Activated naive CD8-positive, alpha-beta T cell treated with anti-CD3 and anti-CD28 coated beads for 36 hours (primary cell): ENCODE measurements around the gene FAM20C. TPM values are rescaled to one million over a fixed set of nuclear protein-coding genes. Genes with fewer than 3 reads are reported as not detected.

Experiments used
- DNase-seq: peaks from one replicate; pipeline ENCODE4 v3.0.0; 2021
- H3K27ac Mint-ChIP-seq: one replicate; pipeline ENCODE4 v1.8.0; 2022; ENCODE audit warnings: mild to moderate bottlenecking, moderate library complexity, mixed read lengths
- H3K27me3 Mint-ChIP-seq: one replicate; pipeline ENCODE4 v1.8.0; 2022; ENCODE audit warnings: mild to moderate bottlenecking, mixed read lengths
- H3K36me3 Mint-ChIP-seq: one replicate; pipeline ENCODE4 v1.8.0; 2021; ENCODE audit warnings: mild to moderate bottlenecking, mixed read lengths
- H3K4me1 Mint-ChIP-seq: one replicate; pipeline ENCODE4 v1.8.0; 2021; ENCODE audit warnings: mixed read lengths
- H3K4me3 Mint-ChIP-seq: one replicate; pipeline ENCODE4 v1.8.0; 2022; ENCODE audit warnings: mild to moderate bottlenecking, moderate library complexity, mixed read lengths
- H3K9me3 Mint-ChIP-seq: one replicate; pipeline ENCODE4 v1.8.0; 2022; ENCODE audit warnings: mixed read lengths
- total RNA-seq, 2 experiments: library from RNA; stranded (reverse); gene quantifications; one replicate each; pipeline ENCODE4 v1.2.3, GENCODE V29; 2021

FAM20C gene
- total RNA-seq, 2 experiments from 2014 or later = 1.1 TPM

DNA sequence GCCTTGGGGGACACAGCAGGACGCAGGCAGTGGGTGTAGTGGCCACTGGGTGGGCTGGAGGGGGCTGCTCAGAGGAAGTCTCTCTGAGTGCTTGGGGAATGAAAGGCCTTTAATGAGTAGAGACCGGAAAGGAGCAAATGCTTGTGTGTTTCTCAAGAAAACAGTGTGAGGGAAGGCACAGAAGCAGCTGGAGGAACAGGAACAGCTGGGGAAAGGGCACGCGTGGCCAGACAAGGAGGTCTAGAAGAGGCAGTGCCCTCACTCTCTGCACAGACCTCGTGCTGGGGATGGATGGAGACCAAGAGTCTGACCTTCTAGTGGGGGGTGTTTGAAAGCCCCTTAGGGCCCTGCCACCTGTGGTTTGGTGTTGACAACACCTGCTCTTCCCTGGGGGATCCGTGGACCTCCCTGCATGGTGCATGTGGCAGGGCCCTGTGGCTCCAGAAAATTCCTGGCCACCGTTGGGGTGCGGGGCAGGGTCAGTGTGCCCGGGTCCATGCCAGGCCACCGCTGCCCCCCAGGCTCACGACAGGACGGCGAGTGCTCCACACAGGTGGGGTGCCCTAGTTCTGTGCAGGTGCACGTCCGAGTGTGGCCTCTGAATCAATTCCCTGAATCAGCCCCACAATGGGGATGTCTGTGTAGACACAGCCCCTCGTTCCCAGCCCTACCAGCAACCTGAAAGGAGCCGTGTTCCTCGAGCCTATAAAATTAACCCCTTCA is 25.9 kb upstream of the FAM20C start:
- Mint-ChIP-seq H3K4me3 (no peak overlapping the region), H3K4me1 (no peaks in the 10 kb centered on the region), H3K27ac (no peak overlapping the region), H3K27me3 (peaks cover 20% of the 10 kb centered on the region), H3K9me3 (no peaks in the 10 kb centered on the region), H3K36me3 (no peaks in the 10 kb centered on the region)
- DNase-seq = no peak

DNA sequence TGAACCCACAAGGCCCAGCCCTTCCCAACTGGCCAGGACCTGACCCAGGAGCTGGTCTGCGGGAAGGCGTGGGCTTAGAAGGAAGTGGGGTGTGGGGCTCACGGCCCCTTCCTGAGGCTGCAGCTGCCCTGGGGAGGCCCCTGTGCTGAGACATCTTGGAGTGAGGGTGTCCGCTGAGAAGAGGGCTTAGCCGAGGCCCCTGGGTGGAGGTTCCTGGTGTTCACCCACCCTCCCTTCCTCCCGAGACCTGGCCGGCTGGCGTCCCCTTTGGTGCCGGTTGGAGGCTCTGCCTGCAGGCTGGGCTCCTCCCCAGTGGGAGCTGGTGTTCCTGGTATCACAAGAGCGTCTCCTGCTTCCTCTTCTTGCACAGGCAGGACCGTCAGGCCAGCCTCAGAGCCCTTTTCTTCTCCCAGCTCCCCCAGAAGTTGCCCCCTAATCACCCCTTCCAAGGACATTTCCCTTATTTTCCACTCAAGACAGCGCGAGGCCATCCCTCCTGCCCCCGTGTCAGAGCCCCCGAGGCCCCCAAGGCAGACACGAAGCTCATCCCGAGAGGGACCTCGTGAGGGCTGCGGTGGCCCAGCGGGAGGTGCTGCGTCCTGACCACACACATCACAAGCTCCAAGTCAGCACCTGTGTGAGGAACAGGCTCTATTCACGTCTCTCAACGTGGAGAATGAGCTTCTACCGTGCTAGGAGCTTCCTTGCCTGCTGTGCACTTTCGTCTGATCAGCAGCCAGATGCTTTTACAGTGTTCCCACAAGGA is 25.1 kb upstream of the FAM20C start:
- no peak overlapping the region for H3K27ac Mint-ChIP-seq
- peaks cover 20% of the 10 kb centered on the region for H3K27me3 Mint-ChIP-seq
- H3K4me3 Mint-ChIP-seq = no peak overlapping the region
- no peaks in the 10 kb centered on the region for H3K4me1 Mint-ChIP-seq
- H3K9me3 Mint-ChIP-seq = no peaks in the 10 kb centered on the region
- H3K36me3 Mint-ChIP-seq = no peaks in the 10 kb centered on the region
- no peak for DNase-seq

DNA sequence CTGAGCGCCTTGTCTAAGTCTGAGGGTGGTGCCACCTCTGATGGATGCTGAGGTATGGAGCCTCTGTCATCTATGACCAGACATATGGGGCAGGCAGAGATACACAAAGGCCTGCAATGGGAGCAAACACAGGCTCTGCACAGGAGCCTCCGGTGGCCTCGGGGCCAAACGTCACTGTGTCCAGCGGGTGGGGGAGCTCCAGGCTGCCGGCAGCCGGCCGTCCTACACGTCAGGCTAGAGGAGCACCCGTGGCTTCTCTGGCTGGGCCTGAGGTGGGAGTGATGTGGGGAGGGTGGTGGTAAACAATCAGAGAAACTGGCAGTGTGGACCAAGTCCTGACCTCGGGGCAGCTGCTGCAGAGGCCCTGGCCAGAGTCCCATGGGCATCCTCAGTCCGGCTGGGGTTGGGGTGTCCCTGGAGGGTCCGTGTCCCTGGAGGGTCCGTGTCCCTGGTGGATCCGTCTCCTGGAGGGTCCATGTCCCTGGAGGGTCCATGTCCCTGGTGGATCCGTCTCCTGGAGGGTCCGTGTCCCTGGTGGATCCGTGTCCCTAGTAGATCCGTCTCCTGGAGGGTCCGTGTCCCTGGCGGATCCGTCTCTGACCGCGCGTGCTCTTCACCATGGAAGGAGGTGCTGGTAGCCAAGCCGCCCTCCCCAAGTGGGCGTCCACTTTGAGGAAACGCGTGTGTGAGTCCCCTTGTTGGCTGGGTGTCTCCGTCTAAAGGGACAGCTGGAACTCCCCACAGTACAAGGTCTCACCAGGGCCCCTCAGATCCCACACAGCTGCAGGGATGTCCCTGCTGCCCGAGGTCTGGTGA is 24.2 kb upstream of the FAM20C start:
- Mint-ChIP-seq H3K9me3 (no peaks in the 10 kb centered on the region), H3K36me3 (no peaks in the 10 kb centered on the region), H3K4me1 (no peaks in the 10 kb centered on the region), H3K4me3 (no peak overlapping the region), H3K27ac (no peak overlapping the region), H3K27me3 (peaks cover 19% of the 10 kb centered on the region)
- no peak for DNase-seq

DNA sequence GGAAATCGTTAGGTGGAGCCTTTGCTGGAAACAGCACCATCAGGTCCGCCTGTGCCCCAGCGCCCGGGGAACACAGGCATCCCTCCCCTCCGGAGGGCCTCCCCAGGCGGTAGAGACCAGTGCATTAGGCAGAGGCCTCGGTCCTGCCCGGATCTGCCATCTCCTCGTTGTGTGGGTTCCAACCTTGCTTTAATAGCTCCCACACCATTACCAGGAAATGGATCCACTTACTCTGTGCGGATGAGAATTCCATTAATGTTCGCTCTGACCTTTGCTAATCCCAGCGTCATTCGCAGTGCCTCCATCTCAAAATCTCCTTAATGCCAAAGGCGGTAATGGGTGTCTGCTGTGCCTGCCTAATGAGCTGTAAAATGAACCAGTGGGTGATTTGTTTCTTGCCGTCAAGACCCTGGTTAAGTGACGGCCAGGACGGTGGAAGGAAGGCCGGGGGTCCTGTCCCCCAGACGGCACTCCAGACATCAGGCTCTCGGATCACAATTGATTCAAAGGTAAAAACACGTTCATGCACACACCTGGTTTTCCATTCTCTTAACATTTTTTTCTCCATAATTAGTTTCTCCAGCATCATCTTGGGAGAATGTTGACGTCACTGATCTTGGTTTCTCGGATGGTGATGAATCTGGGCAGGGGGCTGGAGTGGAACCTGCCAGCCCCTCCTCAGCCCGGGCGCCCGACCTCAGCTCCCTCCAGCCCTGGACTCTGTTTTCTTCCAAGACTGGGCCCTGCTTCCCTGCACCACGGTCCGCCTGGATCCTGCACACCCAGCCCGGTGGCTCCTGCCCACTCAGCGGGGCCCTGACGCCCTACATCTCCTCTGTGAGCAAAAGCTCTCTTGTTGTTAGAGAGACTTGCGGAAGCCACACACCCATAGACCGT is 22.8 kb upstream of the FAM20C start:
- Mint-ChIP-seq H3K4me1 (no peaks in the 10 kb centered on the region), H3K36me3 (no peaks in the 10 kb centered on the region), H3K27ac (no peak overlapping the region), H3K4me3 (no peak overlapping the region), H3K27me3 (peaks cover 17% of the 10 kb centered on the region), H3K9me3 (no peaks in the 10 kb centered on the region)
- no peak for DNase-seq

DNA sequence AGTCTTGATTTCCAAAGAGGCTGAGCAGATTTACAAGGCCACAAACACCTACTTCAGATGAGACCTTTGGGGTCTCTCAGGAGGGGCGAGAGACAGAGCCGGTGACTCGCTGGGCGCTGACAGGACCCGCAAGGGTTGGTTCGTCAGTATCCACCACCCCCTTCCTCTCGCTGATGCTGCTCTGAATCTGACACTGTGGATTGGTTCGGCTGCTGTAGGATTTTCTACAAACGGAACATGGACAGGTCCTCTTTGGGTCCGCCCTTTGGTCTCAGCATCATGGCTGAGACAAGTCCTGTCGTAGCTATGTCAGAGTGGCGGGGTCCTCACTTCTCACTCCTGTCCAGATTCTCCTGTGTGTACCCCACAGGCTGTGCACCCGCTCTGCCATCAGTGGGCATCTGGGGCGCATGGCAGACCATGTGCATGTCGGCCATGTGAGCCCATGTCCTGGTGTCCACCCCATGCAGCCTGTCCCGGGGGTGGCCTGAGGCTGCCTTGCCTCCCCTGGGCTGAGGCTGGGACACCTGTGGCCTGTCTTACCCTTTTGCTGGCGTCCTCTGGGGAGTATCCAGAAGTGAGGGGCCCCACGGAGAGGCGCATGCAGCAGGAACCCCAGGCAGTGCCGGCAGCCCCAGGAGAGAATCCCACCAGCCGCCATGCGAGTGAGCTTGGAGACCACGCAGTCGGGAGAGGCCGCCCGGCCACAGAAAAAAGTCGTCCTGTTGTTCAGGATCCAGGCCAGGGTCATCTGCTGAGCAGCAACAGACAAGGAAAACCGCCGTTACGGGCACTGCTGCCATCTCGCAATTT is 21.6 kb upstream of the FAM20C start:
- Mint-ChIP-seq H3K36me3 (no peaks in the 10 kb centered on the region), H3K9me3 (no peaks in the 10 kb centered on the region), H3K27ac (no peak overlapping the region), H3K27me3 (peaks cover 14% of the 10 kb centered on the region), H3K4me3 (no peak overlapping the region), H3K4me1 (no peaks in the 10 kb centered on the region)
- DNase-seq = no peak

DNA sequence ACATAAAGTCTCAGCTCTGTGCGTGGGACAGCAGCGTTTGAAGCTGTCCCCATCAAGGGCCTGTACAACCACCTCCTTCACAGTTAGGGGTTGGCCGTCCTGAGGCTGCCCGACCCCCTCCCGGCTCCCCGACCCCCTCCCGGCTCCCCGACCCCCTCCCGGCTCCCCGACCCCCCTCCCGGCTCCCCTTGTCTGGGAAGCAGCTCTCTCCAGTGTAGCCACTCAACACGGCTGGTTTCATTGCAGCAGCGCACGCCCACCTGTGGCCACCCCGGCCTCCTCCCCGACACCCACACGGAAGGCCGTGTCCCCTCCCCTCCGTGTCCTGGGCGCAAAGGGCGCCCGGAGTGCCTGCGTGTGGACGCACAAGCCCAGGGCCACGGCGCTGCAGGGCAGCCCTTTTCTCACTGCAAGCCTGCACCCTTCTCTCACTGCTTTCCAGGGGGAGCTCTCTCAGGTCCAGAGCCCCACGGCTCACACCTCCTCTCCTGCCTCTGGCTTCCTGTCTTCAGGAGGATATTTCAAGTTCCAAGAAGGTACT is 20.9 kb upstream of the FAM20C start:
- no peak for DNase-seq
- H3K4me1 Mint-ChIP-seq = no peaks in the 10 kb centered on the region
- no peak overlapping the region for H3K27ac Mint-ChIP-seq
- H3K27me3 Mint-ChIP-seq = peaks cover 14% of the 10 kb centered on the region
- H3K36me3 Mint-ChIP-seq = no peaks in the 10 kb centered on the region
- no peaks in the 10 kb centered on the region for H3K9me3 Mint-ChIP-seq
- no peak overlapping the region for H3K4me3 Mint-ChIP-seq

DNA sequence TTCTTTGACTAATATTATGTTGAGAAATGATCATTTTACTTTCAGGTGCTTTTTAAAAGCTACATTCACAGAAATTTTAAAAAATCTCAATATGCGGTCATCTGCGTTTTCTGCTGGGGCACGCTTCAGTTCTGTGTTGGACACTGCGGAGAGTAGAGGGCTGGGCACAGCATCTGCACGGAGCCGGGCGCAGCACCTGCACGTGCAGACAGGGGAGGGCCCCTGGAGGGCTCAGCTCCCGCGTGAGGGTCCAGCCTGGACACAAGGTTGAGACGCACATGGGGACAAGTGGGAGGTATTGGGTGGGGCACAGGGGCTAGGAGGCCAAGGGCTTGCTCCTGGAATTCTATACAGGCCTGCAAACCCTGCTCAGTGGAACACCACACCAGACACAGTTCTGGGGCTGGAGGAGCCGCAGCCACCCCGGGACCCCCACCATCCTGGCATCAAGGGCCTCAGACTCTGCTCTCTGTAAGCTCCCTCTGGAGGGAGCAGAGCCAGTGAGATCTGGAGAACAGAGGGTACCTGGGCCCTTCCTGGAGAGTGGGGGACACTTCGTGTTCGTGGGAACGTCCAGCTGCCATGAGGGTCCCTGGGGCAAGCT is 20.4 kb upstream of the FAM20C start:
- Mint-ChIP-seq H3K9me3 (no peaks in the 10 kb centered on the region), H3K27ac (no peak overlapping the region), H3K4me1 (no peaks in the 10 kb centered on the region), H3K27me3 (peaks cover 13% of the 10 kb centered on the region), H3K36me3 (no peaks in the 10 kb centered on the region), H3K4me3 (no peak overlapping the region)
- no peak for DNase-seq

DNA sequence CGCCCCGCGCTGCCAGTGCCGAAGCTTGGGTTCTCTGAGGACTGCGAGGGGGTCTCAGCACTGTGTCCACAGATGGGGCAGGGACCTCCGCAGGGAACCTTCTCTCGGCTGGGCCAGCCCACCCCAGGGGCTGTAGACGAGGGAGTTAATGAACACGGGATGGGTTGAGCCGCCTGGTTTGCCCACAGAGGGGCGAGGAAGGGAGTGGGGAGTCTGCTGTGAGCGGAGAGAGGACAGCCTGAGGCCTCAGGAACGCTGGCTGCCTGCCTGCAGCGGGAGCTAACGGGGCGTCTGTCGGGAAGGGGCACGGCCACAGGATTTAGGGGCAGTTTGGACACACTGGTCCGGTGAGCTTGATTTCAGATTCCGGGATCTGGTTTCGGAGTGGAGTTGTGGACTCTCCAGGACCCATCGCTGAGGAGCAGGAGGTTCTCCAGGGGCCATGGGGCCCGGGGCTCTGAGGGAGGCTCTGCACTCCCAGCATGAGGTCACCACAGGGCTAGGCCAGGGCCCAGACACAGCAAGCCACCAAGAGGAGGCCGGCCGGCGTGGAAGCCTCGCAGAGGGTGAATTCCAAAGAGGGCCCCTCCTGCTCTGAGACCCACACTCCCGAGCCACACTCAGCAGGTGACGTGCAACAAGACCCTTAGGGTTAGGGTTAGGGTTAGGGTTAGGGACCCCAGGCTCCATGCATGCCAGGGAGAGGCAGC is 19.0 kb upstream of the FAM20C start:
- H3K27ac Mint-ChIP-seq = no peak overlapping the region
- no peak for DNase-seq
- H3K4me1 Mint-ChIP-seq = no peaks in the 10 kb centered on the region
- no peaks in the 10 kb centered on the region for H3K36me3 Mint-ChIP-seq
- peaks cover 7% of the 10 kb centered on the region for H3K27me3 Mint-ChIP-seq
- H3K9me3 Mint-ChIP-seq = no peaks in the 10 kb centered on the region
- no peak overlapping the region for H3K4me3 Mint-ChIP-seq

DNA sequence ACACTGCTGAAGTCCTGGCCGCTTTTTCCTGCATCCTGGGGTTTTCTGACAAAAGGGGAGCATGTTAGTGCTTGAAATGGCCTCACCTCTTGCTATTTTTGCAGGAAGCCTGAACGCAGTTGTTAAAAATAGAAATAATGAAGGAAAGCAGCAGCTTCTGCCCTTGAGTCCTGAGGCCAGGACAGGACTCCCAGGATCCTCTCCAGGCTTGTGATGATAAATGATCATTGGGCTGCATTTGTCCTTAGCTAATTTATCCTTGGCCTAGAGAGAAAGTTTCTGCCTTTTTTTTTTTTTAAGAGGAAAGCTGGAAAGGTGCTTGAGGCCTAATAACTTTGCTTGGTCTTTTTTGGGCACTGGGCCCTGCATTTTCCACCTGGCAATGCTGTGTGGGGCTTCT is 17.7 kb upstream of the FAM20C start:
- H3K27me3 Mint-ChIP-seq = peaks cover 4% of the 10 kb centered on the region
- no peak for DNase-seq
- H3K36me3 Mint-ChIP-seq = no peaks in the 10 kb centered on the region

DNA sequence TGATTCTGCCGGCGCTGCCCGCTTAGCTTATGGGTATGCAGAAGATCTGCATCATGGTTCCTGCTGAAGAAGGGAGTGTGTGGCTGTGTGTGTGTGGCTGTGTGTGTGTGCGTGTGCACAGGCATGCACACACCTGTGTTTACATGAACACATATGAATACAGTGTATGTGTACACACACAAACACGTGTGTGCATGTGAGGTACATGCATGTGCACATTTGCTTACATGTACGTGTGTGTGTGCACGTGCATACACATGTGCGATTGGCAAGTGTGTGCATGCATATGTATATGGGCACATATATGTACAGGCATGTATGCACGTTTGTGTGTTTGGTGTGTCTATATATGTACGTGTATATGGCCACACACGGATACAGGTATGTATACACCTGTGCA is 16.4 kb upstream of the FAM20C start:
- no peak for DNase-seq
- Mint-ChIP-seq H3K27me3 (no peaks in the 10 kb centered on the region), H3K27ac (no peak overlapping the region), H3K36me3 (no peaks in the 10 kb centered on the region), H3K4me1 (no peaks in the 10 kb centered on the region), H3K4me3 (no peak overlapping the region), H3K9me3 (no peaks in the 10 kb centered on the region)

More for the DNA sequence above, 17.7 kb upstream of the FAM20C start:
- no peak overlapping the region for H3K4me3 Mint-ChIP-seq
- no peaks in the 10 kb centered on the region for H3K4me1 Mint-ChIP-seq
- H3K9me3 Mint-ChIP-seq = no peaks in the 10 kb centered on the region
- no peak overlapping the region for H3K27ac Mint-ChIP-seq

DNA sequence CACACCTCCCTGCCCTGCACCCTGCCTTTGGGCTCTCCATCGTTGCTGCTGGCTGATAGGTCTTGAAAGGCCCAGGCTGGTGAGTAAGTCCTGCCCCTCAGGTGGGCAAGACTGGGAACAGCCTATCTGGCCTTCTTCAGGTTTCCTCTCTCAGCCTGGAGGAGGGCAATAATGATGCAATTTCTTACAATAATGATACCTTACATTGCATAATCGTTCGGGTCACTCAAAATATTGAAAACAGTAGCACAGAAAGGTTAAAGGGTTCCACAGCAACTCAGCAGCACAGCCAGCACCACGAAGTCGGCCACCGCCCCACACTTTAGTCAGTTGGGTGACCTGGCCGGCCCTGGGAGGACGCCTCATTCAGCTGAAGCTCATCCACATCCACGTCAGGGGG is 16.0 kb upstream of the FAM20C start:
- Mint-ChIP-seq H3K9me3 (no peaks in the 10 kb centered on the region), H3K27ac (no peak overlapping the region), H3K36me3 (no peaks in the 10 kb centered on the region), H3K4me3 (no peak overlapping the region), H3K4me1 (no peaks in the 10 kb centered on the region), H3K27me3 (no peaks in the 10 kb centered on the region)
- no peak for DNase-seq

DNA sequence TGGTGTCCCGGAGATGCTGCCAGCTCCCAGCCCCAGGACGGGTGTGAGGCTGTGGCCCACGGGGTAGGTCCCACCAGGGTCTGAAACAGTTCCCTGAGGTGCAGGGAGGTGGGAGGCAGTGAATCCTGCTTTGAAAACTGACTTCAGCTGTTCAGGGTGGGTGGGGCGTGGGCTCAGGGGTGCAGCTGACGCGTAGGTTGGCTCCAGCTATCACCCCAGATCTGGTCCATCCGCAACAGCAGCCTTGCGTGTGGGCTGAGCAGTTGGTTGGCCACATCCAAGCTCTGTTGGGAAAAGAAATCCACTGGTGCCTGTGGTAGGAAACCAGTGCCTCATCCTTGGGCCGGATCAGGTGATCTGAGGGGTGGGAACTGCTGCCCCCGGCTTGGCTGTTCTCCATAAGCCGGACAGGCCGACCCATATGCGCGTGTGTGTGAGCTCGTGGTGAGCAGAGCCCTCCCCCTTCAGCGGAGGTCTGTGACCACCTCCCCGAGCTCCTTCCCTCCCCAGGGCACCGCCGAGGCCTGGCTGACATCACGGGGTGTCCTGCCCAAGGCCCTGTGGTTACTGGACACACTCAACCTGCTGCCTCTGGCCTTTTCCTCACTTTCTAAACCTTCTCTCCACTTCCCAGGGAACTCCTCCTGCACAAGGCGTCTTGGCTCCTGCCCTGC is 15.4 kb upstream of the FAM20C start:
- no peaks in the 10 kb centered on the region for H3K36me3 Mint-ChIP-seq
- H3K4me3 Mint-ChIP-seq = no peak overlapping the region
- H3K27ac Mint-ChIP-seq = no peak overlapping the region
- H3K27me3 Mint-ChIP-seq = no peaks in the 10 kb centered on the region
- H3K9me3 Mint-ChIP-seq = no peaks in the 10 kb centered on the region
- no peaks in the 10 kb centered on the region for H3K4me1 Mint-ChIP-seq
- no peak for DNase-seq
